AG04449 (cell line): Measurements from ENCODE around the gene CGAS.

Experiments used
- CTCF ChIA-PET: fragments of 350-600 bp; formaldehyde crosslinking; extraction: SDS; loops from one replicate; lab custom pipeline; 2021; ENCODE audit warnings: antibody characterized with exemption; lab: Yijun Ruan, JAX
- POLR2A ChIA-PET: fragments of 400-600, 350-600 bp; formaldehyde crosslinking; extraction: SDS; loops from one replicate; lab custom pipeline; 2020; ENCODE audit warnings: antibody characterized with exemption, inconsistent platforms; lab: Yijun Ruan, JAX
- DNase-seq: peaks from one replicate; pipeline ENCODE4 v3.0.0-alpha.2; 2010; ENCODE audit warnings: low read depth, low spot score
- H3K4me3 ChIP-seq: 2 replicates; pipeline ENCODE4 v1.5.1; 2011; ENCODE audit warnings: low read depth, mild to moderate bottlenecking, control low read depth, low read length
- CTCF ChIP-seq: IDR thresholded peaks from one replicate; pipeline ENCODE4 v1.5.1; 2011; ENCODE audit warnings: mild to moderate bottlenecking, moderate library complexity, low read length, control low read depth, inconsistent platforms; ENCODE audit not compliant: insufficient read depth; ENCODE audit errors: missing control alignments

CGAS gene

GRCh38 chr6:73418081-73418741 lies 33.9 kb downstream of the CGAS start:
- POLR2A ChIA-PET, result no interaction called here
- DNase-seq, result no peak
- H3K4me3 ChIP-seq, result no peak overlapping the region
- CTCF ChIA-PET, result interaction anchor here (1.4 to 1.5 kb wide), 2 partner anchors 12 to 29 kb away, joined by 3 to 4 read pairs; no protein-coding TSS in a partner anchor
- TF ChIP-seq CTCF, result no peak

GRCh38 chr6:73413102-73413501 lies 39.0 kb downstream of the CGAS start:
- DNase-seq, result no peak
- no peak overlapping the region for H3K4me3 ChIP-seq
- ChIA-PET POLR2A (no interaction called here), CTCF (no interaction called here)
- TF ChIP-seq CTCF, result no peak

DNA sequence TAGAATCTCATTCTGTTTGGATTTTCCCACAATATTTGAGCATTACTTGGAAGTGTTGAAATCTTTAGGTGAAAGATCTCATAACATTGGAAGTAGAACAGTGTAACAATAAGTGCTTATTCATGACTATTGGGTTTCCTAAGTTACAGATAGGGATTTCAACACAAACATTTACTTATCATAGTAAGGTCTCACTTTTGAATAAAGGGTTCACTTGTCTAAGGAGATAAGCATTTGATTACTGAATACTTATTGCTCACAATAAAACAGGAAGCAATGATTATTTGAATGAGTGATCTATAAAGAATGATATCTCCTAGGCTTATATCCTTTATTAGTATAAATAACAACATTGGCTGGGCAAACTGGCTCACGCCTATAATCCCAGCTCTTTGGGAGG lies 42.7 kb downstream of the CGAS start:
- ChIA-PET POLR2A (no interaction called here), CTCF (no interaction called here)
- DNase-seq, result no peak
- H3K4me3 ChIP-seq, result no peak overlapping the region
- no peak for TF ChIP-seq CTCF

DNA sequence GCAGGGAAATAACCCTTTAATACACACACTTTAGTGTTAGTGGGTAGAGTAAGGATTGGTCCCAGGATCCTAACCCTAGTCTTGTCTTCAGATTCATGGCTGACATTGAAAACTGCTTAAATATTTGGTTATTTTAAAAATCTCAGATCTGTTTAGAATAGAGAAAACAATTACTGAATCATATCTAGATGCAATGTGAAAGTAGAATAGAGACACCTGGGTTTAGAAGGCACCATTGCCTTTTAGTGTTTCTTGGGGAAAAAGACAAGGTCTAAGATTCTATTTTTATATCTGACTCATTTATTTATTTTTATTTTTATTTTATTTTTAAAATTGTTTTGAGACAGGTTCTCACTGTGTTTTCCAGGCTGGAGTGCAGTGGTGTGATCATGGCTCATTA lies 51.4 kb downstream of the CGAS start:
- ChIA-PET POLR2A (no interaction called here), CTCF (interaction anchor here (0.9 kb wide), 1 partner anchor 12 kb away, joined by 4 read pairs; no protein-coding TSS in a partner anchor)
- no peak overlapping the region for H3K4me3 ChIP-seq
- TF ChIP-seq CTCF, result no peak
- DNase-seq, result no peak

DNA sequence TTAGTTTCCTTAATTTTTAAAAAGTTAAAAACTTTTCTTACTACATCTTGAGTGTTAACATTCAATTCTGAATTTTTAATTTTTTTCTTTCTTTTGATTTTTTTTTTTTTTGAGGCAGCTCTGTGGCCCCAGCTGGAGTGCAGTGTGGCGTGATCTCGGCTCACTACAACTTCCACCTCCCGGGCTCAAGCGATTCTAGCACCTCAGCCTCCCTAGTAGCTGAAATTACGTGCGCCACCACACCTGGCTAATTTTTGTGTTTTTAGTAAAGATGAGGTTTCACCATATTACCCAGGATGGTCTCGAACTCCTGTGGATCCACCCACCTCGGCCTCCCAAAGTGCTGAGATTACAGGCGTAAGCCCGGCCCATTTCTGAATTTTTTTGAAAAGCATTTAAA lies 56.2 kb downstream of the CGAS start:
- H3K4me3 ChIP-seq, result no peak overlapping the region
- no peak for TF ChIP-seq CTCF
- CTCF ChIA-PET, result no interaction called here
- POLR2A ChIA-PET, result no interaction called here
- DNase-seq, result no peak

DNA sequence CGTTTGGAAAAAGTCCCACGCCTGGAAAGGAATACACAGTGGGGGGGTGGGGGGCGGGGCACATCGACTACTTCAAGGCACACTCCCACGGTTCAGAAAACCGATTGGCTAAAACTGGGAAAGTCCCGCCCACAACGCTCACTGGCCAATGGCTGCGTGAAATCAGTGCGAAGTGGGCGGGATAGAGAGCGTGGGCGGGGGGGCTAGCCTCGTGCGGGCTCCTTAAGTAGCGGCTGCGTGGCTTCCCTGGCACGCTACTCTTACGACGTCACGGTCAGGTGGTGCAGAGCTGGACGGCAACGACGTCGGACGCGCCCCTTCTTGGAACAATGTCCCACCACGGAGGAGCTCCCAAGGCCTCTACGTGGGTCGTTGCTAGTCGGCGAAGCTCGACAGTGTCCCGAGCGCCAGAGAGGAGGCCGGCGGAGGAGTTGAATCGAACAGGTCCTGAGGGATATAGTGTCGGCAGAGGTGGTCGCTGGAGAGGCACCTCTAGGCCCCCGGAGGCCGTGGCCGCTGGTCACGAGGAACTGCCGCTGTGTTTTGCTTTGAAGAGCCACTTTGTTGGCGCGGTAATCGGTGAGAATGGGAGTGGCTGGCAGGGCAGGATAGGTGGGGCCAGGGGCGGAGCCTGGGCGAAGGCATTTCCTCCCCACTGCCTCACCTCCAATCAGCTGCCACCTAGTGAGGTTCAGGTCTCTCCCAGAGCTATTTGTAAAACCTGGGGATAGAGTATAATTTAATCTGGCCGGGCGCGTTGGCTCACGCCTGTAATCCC lies 57.3 kb downstream of the CGAS start, which contains the start of gene DDX43:
Gene DDX43, plus strand, starts transcription at position 252 of the 778 bp plus-strand sequence. Its CDS starts 78 bp downstream, at position 330.
- no peak within 1 kb of the TSS for H3K4me3 ChIP-seq
- ChIA-PET POLR2A (no interaction called here), CTCF (no interaction called here)
- no peak for DNase-seq
- no peak for TF ChIP-seq CTCF
